DMS153 treated with DMSO at 0.1 percent for 48 hours (cell line): Measurements from ENCODE around the gene KRI1.
"Not testable (repeated sequence)": the region's sequence is repeated elsewhere in the genome, so short reads cannot be mapped to it uniquely, and the experiment has no call there.

Experiments used
- DNase-seq: peaks from one replicate; lab custom pipeline; 2025; ENCODE audit not compliant: unreplicated experiment; lab: John Stamatoyannopoulos, UW

Gene KRI1

GRCh38 chr19:10575011-10575716, 9.4 kb upstream of the KRI1 start:
- no peak for DNase-seq

DNA sequence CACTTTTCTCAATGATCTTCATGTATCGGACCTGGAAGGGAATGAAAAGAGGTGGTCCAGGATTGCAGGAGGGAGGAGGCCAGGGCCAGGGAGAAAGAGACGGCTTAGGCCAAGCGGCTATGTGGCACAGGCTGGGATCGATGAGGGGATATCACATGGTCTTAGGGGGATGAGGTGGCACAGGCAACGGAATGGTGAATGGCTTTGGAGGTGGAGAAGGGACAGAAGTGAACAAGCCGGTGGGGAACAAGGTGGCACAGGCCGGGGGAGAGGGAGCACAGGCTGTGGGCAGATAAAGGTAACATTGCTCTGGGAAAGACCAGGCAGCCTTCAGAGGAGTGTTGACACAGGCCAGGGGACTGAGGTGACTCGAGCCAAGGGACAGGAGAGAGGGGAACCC, 8.7 kb upstream of the KRI1 start:
- DNase-seq, result no peak

GRCh38 chr19:10573793-10574192, 8.0 kb upstream of the KRI1 start:
- DNase-seq, result not testable (repeated sequence)

GRCh38 chr19:10568826-10569651, 3.2 kb upstream of the KRI1 start, which contains the start of gene CDKN2D:
Gene CDKN2D (minus strand): TSS chr19:10568979. CDS start chr19:10568653, 326 bp downstream.
- DNase-seq, result peak; percentile 98

DNA sequence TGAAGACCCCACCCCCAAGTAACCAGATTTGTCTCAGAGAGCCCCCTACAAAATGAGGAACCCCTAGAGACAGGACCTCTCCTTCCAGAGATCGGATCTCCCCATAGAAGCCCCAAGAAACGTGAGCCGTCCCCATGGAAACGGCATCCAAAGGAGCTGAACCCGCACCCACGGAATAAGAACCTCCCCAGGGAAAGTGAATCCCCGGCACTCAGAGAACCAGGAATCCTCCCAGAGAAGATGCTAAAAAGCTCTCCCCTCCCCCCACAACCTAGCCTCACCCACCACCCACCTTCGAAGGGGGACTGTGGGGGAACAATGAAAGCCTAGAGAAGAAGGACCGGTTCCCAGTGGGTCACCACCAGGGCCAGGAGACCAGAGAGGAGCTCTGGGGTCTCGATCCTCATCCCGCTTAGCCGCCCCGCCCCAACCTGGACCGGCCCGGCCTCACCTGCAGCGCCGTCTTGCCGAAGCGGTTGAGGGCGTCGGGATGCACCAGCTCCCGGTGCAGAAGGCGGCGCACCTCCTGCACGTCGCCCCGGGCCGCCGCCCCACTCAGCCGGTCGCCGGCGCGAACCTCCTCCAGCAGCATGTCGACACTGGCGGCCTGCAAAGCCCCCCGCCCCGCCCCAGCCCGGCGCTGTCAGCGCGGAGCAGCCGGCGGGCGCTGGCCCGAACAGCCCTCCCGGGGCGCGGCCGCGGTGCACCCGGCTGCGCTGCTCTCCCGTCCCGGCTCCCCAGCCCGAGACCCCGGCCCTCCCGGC, 2.4 kb upstream of the KRI1 start:
- DNase-seq, result no peak

DNA sequence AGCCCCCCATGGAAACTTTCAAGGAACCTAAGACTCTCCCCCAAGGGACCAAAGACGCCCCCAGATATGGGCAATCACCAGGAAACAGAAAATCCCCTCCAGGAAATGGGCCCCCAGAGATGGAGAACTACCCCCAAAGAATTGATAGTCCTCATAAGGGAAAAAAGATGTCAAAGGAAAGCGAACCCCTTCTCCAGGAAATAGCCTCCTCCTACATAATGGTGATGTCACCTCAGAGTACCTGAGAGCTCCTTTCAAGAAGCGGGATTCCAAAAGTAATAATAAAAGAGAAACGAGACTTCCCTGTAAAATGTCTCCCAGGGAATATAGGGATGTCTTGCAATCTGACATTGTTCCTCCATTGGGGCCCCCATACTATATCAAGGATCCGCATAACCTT, 1.8 kb upstream of the KRI1 start:
- DNase-seq, result no peak

DNA sequence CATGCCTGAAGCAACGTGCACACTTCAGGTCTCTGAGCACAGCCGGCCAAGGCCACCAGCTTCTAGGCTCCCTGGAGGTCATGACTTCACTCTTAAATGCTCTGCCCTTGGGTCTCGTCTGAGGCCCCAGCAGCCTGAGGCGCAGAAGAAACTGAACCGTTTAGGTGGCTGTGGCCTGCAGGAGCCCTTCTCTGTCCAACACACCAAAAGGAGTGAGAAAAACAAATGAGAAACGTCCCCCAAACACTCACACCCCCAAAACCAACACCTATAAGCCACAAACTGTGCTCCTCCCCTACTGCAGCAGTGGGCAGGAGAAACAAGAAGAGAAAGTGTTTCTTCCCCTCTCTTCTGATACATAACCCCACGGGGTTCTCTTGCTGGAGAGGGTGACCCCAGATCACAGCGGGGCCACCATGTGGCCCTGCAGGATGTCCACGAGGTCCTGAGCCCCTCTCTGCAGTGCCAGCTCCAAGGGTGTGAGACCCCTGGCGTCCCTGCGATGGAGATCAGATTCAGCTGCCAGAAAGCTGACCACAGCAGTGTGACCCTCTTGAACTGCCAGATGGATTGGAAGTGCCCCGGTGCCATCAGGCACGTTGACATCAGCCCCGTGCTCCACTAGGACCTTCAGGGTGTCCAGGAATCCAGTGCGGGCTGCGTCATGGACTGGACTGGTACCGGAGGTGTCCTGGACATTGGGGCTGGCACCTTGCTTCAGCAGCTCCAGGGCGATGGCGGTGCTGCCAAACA, 1.0 kb upstream of the KRI1 start:
- no peak for DNase-seq

- no peak for DNase-seq
Measured at GRCh38 chr19:10566408-10566657, 523 bp upstream of the KRI1 start.

DNA sequence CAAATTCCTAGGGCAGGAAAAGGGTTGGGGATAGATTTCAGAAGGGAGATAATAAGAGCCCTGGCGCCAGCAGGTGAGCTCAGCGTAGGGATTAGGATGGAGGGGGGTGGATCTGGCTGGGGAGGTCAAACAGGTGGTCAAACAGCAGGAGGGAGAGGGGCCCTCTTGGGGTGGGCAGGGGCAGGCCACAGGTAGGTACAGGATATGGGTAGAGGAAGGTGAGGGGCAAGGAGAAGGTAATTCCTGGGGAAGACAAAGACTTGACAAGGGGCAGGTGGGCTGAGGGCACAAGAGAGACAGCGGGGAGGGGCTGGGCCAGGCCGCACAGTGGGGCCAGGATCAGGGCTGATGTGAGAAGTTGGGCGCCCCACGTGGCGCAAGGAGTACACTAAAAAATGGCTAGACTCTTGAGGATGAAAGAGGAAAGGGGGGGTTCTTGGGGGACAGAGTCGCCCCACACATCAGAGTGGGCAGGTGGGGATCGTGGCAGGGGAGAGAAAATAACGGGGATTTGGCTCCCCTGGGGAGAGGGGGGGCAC, 713 bp downstream of the KRI1 start:
- no peak for DNase-seq

DNA sequence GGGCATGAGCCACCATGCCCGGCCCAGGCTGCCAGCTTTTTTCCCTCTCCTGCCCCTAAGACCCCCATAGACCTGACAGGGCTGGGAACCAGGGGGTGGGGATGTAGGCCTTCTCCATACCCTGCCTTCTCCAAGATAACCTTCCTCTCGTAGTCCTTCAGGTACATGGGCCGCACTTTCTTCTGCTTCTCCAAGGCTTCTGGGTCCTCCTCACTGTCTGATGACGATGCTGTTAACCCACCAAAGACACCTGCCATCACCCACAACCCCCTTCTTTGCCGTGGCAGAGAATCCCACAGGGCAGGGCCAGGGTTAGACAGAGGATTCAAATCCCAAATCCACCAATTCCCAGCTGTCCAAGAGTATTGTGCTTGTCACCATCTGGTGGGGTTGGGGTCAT, 3.2 kb downstream of the KRI1 start:
- no peak for DNase-seq

DNA sequence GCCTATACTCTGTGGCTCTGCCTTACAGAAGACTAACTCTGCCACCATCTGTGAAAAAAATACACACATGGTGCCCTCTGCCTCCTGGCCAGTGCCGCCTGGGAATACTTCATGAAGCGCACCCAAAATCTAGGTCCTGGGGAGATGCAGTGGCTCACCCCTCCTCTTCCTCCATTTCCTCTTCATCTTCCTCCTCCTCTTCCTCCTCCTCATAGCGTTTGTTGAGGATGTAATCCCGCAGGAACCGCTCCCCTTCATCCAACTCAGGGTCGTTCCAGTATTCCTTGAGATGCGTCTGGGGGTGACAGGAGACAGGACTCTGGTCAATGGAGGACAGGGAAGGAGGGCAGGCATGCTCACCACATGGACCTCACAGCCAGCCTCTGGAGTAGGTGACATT, 5.7 kb downstream of the KRI1 start:
- no peak for DNase-seq

GRCh38 chr19:10557603-10558197, 8.1 kb downstream of the KRI1 start:
- no peak for DNase-seq

- DNase-seq, result no peak
Measured at GRCh38 chr19:10555610-10555973, 10.2 kb downstream of the KRI1 start.

DNA sequence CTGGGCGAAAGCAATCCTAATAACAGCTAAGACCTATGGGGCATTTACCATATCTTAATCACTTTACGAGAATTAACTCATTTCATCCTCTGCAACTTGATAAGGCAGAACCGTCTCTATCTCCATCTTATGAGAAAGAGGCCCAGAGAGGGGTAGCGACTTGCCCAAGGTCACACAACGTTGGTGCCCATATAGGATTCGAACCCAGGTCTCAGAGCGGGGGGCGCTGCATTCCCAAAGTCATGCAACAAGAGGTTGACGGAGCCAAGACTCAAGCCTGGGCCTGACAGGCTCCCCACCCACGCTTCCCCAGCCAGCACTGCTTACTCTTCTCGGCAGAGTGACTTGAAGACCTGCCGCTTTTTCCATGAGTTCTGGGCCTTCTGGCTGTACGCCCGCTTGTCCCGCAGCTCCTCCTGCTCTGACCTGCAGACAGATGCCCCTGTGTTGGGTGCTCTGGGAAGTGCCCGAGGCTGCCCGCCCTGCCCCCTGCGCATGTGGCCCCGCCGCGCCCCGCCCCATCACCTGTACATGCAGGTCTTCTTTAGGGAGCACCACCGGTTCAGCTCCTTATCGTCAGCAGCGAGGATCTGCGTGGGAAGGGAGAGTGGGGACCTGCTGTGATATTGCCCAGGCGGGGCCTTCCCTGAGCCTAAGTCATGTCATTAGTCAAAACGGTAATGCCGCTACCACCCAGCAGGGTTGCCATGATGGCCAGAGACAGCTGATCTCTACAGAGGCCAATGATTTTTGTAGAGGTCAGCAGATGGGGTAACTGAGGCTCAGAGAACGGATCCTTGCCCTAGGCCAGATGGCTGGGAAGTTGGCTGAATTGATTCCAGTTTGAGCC, 10.8 kb downstream of the KRI1 start:
- DNase-seq, result no peak

GRCh38 chr19:10553943-10554381, 11.8 kb downstream of the KRI1 start:
- no peak for DNase-seq

DNA sequence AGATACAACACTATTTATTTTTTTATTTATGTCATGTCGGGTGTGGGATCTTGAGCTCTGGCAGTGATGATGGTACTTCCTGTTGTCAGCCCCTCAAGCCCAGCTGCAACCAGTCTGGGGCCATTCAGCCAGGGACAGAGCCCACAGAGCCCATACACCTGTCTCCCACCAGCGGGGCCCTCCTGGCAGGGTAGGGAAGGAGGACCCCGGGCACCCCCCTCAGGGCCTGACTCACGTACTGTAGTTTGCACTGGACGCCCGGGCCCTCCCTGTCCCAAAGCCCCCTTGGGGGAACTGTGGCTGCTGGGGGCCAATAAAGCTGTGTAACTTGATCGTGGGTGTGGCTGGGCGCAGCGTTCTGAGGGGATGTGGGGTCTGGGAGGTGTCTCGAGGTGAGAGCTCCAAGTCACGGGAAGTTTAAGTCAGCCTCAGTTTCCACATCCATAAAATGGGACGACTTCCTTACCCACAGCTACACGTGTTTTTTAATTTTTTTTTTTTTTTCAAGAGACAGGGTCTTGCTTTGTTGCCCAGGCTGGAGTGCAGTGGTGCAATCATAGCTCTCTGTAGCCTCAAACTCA, 12.6 kb downstream of the KRI1 start:
- DNase-seq, result no peak

DNA sequence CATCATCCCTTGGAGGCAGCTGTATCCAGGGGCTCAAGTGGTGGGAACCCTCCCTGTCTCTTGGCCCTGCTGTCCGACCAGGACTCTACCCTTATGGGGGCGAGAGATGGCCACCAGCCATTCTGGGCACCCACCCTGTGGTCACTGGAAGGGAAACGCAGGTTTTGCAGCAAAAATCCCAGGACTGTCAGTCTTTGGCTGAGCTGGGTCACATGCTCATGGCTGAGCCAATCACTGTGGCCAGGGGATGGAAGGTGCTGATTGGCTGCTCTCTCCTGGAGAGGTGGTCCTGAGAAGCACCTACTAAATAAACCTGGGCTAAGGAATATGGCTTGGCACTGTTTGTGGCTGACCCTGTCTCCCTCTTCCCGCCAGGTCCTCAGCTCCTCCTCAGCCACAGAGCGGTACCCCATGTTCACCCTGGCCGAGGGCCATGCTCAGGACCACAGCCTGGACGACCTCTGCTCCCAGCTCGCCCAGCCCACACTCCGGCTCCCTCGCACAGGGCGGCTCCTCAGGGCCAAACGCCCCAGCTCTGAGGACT, 13.2 kb downstream of the KRI1 start:
- DNase-seq, result no peak

DNA sequence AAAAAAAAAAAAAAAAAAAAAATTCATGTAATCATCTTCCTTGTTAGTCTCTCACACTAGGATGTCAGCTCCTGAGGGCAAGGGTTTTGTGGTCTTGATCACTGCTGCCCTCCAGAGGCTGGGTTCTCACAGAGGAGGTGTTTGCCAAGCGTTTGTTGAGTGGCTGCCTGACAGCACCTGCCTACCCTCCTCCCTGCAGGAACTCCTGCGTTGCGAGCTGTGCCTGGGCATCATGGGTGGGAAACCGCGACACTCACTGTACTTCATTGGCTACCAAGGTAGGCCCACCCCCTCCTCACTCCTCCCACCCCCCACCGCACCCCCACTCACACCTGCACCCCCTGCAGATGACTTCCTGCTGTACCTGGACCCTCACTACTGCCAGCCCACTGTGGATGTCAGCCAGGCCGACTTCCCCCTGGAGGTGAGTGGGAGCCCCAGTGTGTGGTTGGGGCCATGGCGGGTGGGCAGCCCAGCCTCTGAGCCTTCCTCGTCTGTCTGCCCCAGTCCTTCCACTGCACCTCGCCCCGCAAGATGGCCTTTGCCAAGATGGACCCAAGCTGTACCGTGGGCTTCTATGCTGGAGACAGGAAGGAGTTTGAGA, 14.0 kb downstream of the KRI1 start:
- peak; percentile 2 for DNase-seq

- not testable (repeated sequence) for DNase-seq
Measured at GRCh38 chr19:10551006-10551405, 14.8 kb downstream of the KRI1 start.
